Gastrocnemius medialis (tissue), 4 donors: ENCODE data around the gene ANKRD39.

Experiments
- POLR2A ChIP-seq, 2 donors: fragments of 450-650 bp; IDR thresholded peaks; one replicate each; pipeline ENCODE4 v1.6.1; 2017; ENCODE audit warnings: antibody characterized with exemption in 2 of 2, mild to moderate bottlenecking in 2 of 2, moderate library complexity in 2 of 2
- TF ChIP-seq, protein P1 (sequence below), 5 experiments: fragments of 450-650 bp in 3 of 5; fragments of 200-600 bp in 2 of 5; sonication (generic) in 2 of 5; IDR thresholded peaks in 4 of 5; conservative IDR thresholded peaks in 1 of 5; 1 replicate in 4 of 5; 2 replicates in 1 of 5; pipeline ENCODE4 v1.5.1; 2016 to 2019; ENCODE audit warnings: antibody characterized with exemption in 5 of 5, mild to moderate bottlenecking in 3 of 5, moderate library complexity in 3 of 5

DNA sequence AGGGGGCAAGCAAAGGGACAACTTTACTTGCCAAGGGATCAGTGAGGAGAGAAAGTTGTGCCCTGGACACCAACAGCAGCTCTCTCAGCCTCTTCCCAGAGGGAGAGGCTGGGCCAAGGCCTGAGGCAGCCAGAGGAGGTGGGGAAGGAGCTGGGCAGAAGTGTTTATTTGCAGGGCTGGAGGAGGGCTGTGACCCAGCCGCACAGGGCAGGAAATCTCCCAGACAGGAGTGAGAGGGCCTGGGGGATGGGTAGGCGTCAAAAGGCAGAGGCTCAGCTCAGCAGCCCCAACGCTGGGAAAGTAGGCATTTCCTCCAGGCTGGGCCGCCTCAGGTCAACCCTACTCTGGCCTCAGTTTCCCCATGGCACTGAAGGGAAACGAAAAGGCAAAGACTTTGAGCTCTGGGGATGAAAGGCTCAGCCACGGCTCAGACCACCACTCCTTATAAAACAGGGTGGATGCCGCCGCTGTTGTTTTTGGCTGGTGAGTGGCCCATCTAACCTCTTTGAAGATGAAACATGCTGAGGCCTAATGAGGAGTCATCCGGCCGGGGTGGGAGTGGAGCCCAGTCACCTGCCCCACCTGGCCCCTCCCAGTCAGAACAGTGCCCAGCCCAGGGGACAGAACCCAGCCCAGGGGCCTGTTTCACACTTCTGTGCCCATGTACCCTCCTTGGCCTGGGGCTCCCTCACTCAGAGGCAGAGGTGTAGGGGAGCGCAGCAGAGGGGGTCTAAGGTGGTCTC, 33.9 kb upstream of the ANKRD39 start:
- TF ChIP-seq, protein P1, sequence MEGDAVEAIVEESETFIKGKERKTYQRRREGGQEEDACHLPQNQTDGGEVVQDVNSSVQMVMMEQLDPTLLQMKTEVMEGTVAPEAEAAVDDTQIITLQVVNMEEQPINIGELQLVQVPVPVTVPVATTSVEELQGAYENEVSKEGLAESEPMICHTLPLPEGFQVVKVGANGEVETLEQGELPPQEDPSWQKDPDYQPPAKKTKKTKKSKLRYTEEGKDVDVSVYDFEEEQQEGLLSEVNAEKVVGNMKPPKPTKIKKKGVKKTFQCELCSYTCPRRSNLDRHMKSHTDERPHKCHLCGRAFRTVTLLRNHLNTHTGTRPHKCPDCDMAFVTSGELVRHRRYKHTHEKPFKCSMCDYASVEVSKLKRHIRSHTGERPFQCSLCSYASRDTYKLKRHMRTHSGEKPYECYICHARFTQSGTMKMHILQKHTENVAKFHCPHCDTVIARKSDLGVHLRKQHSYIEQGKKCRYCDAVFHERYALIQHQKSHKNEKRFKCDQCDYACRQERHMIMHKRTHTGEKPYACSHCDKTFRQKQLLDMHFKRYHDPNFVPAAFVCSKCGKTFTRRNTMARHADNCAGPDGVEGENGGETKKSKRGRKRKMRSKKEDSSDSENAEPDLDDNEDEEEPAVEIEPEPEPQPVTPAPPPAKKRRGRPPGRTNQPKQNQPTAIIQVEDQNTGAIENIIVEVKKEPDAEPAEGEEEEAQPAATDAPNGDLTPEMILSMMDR (IDR thresholded peaks at IDR 0.05 in 4 of 5, conservative IDR thresholded peaks at IDR 0.05 in 1 of 5) = no peak
- TF ChIP-seq POLR2A (IDR thresholded peaks at IDR 0.05) = no peak
